ENCODE measurements around the gene SOX18.

DNA sequence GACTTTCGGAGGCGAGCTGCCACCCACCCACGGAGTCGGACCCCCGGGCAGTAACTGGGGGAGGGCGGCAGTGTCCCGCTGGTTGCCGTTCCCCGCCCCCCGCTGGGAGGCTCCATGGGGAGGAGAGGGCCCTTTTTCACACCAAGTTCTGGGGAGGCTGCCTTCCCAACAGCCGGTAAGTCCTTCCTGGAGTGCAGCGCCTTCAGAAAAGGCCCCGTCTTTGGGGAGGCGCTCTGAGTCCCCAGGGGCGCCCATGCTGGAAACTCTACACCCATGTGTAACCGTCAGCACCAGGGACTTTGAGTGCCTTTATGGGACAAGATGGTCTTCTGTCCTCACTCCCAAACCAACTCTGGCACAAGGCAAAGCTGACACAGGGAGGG is 430 bp upstream of the SOX18 start:
- TF ChIP-seq, protein P1, sequence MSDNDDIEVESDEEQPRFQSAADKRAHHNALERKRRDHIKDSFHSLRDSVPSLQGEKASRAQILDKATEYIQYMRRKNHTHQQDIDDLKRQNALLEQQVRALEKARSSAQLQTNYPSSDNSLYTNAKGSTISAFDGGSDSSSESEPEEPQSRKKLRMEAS (IDR thresholded peaks at IDR 0.05), result no peak
- no peak for TF ChIP-seq REST (IDR thresholded peaks at IDR 0.05; ENCODE audit: low read depth)
- no peak for TF ChIP-seq TEAD4 (IDR thresholded peaks at IDR 0.05)
- TF ChIP-seq CREB1 (IDR thresholded peaks at IDR 0.05; ENCODE audit: low read depth), result no peak
- TF ChIP-seq CEBPB (IDR thresholded peaks at IDR 0.05), result no peak
- TF ChIP-seq, protein P2, sequence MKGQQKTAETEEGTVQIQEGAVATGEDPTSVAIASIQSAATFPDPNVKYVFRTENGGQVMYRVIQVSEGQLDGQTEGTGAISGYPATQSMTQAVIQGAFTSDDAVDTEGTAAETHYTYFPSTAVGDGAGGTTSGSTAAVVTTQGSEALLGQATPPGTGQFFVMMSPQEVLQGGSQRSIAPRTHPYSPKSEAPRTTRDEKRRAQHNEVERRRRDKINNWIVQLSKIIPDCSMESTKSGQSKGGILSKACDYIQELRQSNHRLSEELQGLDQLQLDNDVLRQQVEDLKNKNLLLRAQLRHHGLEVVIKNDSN (IDR thresholded peaks at IDR 0.05), result no peak
- no peak for TF ChIP-seq EP300 (IDR thresholded peaks at IDR 0.05; ENCODE audit: borderline replicate concordance)
- TF ChIP-seq TCF12 (IDR thresholded peaks at IDR 0.05; ENCODE audit: low read depth), result no peak
- TF ChIP-seq ZBTB7A (IDR thresholded peaks at IDR 0.05; ENCODE audit: low read depth), result no peak; the same call in 1 of the 2 replicates
- no peak for TF ChIP-seq EGR1 (IDR thresholded peaks at IDR 0.05)
- no peak for TF ChIP-seq NFIC (IDR thresholded peaks at IDR 0.05)
- no peak for TF ChIP-seq RAD21 (IDR thresholded peaks at IDR 0.05; ENCODE audit: low read depth)
- TF ChIP-seq YY1 (IDR thresholded peaks at IDR 0.05; ENCODE audit: low read depth), result no peak

Measured in Ishikawa (cell line).